ENCODE data around the gene ME1.

ME1 gene

DNA sequence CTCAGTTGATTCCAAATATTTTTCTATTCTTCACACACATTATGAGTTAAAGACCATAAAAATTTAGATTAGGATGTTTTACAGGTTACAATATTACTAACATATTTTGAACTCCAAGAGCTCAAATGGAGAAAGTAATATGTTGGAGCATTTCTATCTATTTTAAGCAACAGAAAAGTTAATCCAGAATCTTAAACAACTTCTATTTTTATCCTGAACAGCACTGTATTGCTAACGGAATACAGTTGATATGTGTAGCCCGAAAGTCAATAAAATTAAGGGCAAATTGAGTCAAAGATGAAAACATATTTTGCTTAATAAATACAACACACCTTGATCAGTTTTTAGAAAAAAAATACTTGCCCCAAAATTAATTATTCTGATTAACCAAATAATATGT lies 97.4 kb downstream of the ME1 start:
- Histone ChIP-seq H2AFZ (ENCODE audit: low read depth, low read length) (no peak overlapping the region), H3K9ac (ENCODE audit: low read depth, low read length) (no peak overlapping the region), H3K27me3 (ENCODE audit: insufficient read depth, low read length, poor library complexity) (no peaks in the 10 kb centered on the region), H3K9me3 (ENCODE audit: insufficient read depth, low read length, severe bottlenecking) (no peaks in the 10 kb centered on the region), H3K79me2 (ENCODE audit: insufficient read depth, low read length) (no peaks in the 10 kb centered on the region), H4K20me1 (ENCODE audit: insufficient read depth, low read length) (no peaks in the 10 kb centered on the region), H3K27ac (ENCODE audit: low read length) (no peak overlapping the region), H3K4me3 (ENCODE audit: low read depth in 1 of 2, low read length in 2 of 2) (no peak overlapping the region), H3K4me1 (ENCODE audit: insufficient read depth, low read length) (no peaks in the 10 kb centered on the region), H3K4me2 (ENCODE audit: insufficient read depth, low read length) (no peak overlapping the region), H3K36me3 (ENCODE audit: insufficient read depth, low read length) (no peaks in the 10 kb centered on the region)
- DNase-seq: no peak
- TF ChIP-seq, protein P1, sequence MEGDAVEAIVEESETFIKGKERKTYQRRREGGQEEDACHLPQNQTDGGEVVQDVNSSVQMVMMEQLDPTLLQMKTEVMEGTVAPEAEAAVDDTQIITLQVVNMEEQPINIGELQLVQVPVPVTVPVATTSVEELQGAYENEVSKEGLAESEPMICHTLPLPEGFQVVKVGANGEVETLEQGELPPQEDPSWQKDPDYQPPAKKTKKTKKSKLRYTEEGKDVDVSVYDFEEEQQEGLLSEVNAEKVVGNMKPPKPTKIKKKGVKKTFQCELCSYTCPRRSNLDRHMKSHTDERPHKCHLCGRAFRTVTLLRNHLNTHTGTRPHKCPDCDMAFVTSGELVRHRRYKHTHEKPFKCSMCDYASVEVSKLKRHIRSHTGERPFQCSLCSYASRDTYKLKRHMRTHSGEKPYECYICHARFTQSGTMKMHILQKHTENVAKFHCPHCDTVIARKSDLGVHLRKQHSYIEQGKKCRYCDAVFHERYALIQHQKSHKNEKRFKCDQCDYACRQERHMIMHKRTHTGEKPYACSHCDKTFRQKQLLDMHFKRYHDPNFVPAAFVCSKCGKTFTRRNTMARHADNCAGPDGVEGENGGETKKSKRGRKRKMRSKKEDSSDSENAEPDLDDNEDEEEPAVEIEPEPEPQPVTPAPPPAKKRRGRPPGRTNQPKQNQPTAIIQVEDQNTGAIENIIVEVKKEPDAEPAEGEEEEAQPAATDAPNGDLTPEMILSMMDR (IDR thresholded peaks at IDR 0.05; ENCODE audit: borderline replicate concordance, extremely low read depth, low read length, poor library complexity, severe bottlenecking): no peak
- no peak for TF ChIP-seq EZH2 (IDR thresholded peaks at IDR 0.05; ENCODE audit: borderline replicate concordance, low read depth, low read length, severe bottlenecking)
- no peak for ATAC-seq (ENCODE audit: insufficient read depth, low read depth)

DNA sequence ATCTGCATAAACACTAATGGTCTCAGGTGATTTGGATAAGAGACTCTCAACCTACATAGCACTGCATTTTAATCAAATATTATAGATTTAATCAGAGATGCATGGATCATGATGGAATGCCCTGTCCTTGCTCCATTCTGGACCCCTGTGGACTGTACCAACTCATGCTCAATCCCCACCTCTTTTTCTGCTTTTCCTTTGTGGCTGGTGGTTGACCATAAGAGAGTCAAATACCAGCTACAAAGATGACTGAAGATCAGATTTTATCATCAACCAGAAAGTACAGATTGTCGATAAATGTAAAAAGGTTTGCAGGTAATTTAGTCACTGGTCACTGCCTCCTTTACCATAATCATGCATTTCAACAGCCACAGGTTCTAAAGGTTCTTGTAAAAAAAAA lies 116.2 kb downstream of the ME1 start:
- H3K79me2 ChIP-seq (ENCODE audit: insufficient read depth, low read length): no peaks in the 10 kb centered on the region
- no peaks in the 10 kb centered on the region for H3K4me1 ChIP-seq (ENCODE audit: insufficient read depth, low read length)
- no peak overlapping the region for H3K9ac ChIP-seq (ENCODE audit: low read depth, low read length)
- H3K9me3 ChIP-seq (ENCODE audit: insufficient read depth, low read length, severe bottlenecking): no peaks in the 10 kb centered on the region
- no peak overlapping the region for H3K27ac ChIP-seq (ENCODE audit: low read length)
- ATAC-seq (ENCODE audit: insufficient read depth, low read depth): no peak
- H3K4me2 ChIP-seq (ENCODE audit: insufficient read depth, low read length): no peak overlapping the region
- no peak overlapping the region for H3K4me3 ChIP-seq (ENCODE audit: low read depth in 1 of 2, low read length in 2 of 2)
- H3K27me3 ChIP-seq (ENCODE audit: insufficient read depth, low read length, poor library complexity): no peaks in the 10 kb centered on the region
- H3K36me3 ChIP-seq (ENCODE audit: insufficient read depth, low read length): no peaks in the 10 kb centered on the region
- DNase-seq: no peak
- TF ChIP-seq EZH2 (IDR thresholded peaks at IDR 0.05; ENCODE audit: borderline replicate concordance, low read depth, low read length, severe bottlenecking): no peak
- TF ChIP-seq, protein P1 (IDR thresholded peaks at IDR 0.05; ENCODE audit: borderline replicate concordance, extremely low read depth, low read length, poor library complexity, severe bottlenecking): no peak
- no peaks in the 10 kb centered on the region for H4K20me1 ChIP-seq (ENCODE audit: insufficient read depth, low read length)
- H2AFZ ChIP-seq (ENCODE audit: low read depth, low read length): no peak overlapping the region

DNA sequence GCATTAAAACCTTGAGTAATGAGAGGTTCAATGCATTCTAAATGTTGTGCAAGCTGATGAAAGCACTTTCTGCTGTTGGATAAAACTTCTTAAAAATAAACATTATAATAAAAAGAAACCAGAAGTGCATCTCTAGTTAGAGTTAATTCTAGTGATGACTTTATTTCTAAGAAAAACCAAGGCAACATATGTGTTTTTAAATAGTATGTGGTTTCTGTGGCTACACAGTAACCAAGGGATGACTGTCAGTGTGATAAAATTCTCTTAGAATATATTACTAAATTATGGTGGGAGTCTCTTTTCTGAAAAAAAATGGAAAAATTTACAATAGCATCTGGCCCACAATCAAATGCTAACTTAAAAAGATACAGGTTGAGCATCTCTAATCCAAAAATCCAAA lies 117.0 kb downstream of the ME1 start:
- Histone ChIP-seq H2AFZ (ENCODE audit: low read depth, low read length) (no peak overlapping the region), H3K27ac (ENCODE audit: low read length) (no peak overlapping the region), H4K20me1 (ENCODE audit: insufficient read depth, low read length) (no peaks in the 10 kb centered on the region), H3K4me1 (ENCODE audit: insufficient read depth, low read length) (no peaks in the 10 kb centered on the region), H3K27me3 (ENCODE audit: insufficient read depth, low read length, poor library complexity) (no peaks in the 10 kb centered on the region), H3K9ac (ENCODE audit: low read depth, low read length) (no peak overlapping the region), H3K79me2 (ENCODE audit: insufficient read depth, low read length) (no peaks in the 10 kb centered on the region), H3K9me3 (ENCODE audit: insufficient read depth, low read length, severe bottlenecking) (no peaks in the 10 kb centered on the region), H3K4me2 (ENCODE audit: insufficient read depth, low read length) (no peak overlapping the region), H3K36me3 (ENCODE audit: insufficient read depth, low read length) (no peaks in the 10 kb centered on the region), H3K4me3 (ENCODE audit: low read depth in 1 of 2, low read length in 2 of 2) (no peak overlapping the region)
- TF ChIP-seq, protein P1 (IDR thresholded peaks at IDR 0.05; ENCODE audit: borderline replicate concordance, extremely low read depth, low read length, poor library complexity, severe bottlenecking): no peak
- no peak for DNase-seq
- ATAC-seq (ENCODE audit: insufficient read depth, low read depth): no peak

DNA sequence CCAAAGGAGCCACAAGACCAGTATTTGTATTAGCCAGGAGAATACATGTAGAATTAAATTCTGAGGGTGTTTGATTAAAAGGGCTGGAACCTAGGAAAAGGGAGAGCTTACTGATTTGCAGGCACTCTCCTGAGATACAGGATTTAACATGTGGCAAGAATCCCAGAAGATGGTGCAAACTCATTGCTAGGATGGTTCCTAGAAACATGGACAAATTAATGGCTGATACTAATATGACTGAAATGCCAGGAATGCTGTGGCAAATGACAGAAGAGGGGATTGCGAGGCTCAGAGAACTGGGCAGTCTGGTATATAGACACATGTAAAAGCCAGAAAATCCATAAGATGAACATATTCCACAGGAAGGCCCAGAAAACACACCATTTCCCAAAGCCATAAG lies 119.6 kb downstream of the ME1 start:
- no peak for ATAC-seq (ENCODE audit: insufficient read depth, low read depth)
- no peaks in the 10 kb centered on the region for H3K36me3 ChIP-seq (ENCODE audit: insufficient read depth, low read length)
- H3K27me3 ChIP-seq (ENCODE audit: insufficient read depth, low read length, poor library complexity): no peaks in the 10 kb centered on the region
- no peaks in the 10 kb centered on the region for H4K20me1 ChIP-seq (ENCODE audit: insufficient read depth, low read length)
- TF ChIP-seq, protein P1 (IDR thresholded peaks at IDR 0.05; ENCODE audit: borderline replicate concordance, extremely low read depth, low read length, poor library complexity, severe bottlenecking): no peak
- TF ChIP-seq EZH2 (IDR thresholded peaks at IDR 0.05; ENCODE audit: borderline replicate concordance, low read depth, low read length, severe bottlenecking): no peak
- no peak overlapping the region for H3K4me3 ChIP-seq (ENCODE audit: low read depth in 1 of 2, low read length in 2 of 2)
- no peaks in the 10 kb centered on the region for H3K9me3 ChIP-seq (ENCODE audit: insufficient read depth, low read length, severe bottlenecking)
- H2AFZ ChIP-seq (ENCODE audit: low read depth, low read length): no peak overlapping the region
- H3K9ac ChIP-seq (ENCODE audit: low read depth, low read length): no peak overlapping the region
- H3K4me1 ChIP-seq (ENCODE audit: insufficient read depth, low read length): no peaks in the 10 kb centered on the region
- H3K4me2 ChIP-seq (ENCODE audit: insufficient read depth, low read length): no peak overlapping the region
- no peaks in the 10 kb centered on the region for H3K79me2 ChIP-seq (ENCODE audit: insufficient read depth, low read length)
- H3K27ac ChIP-seq (ENCODE audit: low read length): no peak overlapping the region
- DNase-seq: no peak
